Suprapubic skin (tissue), 4 donors: Measurements from ENCODE around the gene SEMA3C. TPM values are rescaled to one million over a fixed set of nuclear protein-coding genes. Genes with fewer than 3 reads are reported as not detected.

Experiments used
- DNase-seq, 2 donors: peaks; one replicate each; pipeline ENCODE4 v3.0.0-alpha.2; 2019; ENCODE audit warnings: low spot score in 2 of 2
- H3K27ac ChIP-seq: fragments of 200-600 bp; sonication (generic); one replicate; pipeline ENCODE4 v1.5.1; 2019
- H3K27me3 ChIP-seq: fragments of 200-600 bp; sonication (generic); one replicate; pipeline ENCODE4 v1.5.1; 2019
- H3K36me3 ChIP-seq: fragments of 200-600 bp; sonication (generic); one replicate; pipeline ENCODE4 v1.5.1; 2019
- H3K4me1 ChIP-seq: fragments of 200-600 bp; sonication (generic); one replicate; pipeline ENCODE4 v1.5.1; 2019
- H3K4me3 ChIP-seq: fragments of 200-600 bp; sonication (generic); one replicate; pipeline ENCODE4 v1.5.1; 2019; ENCODE audit warnings: mild to moderate bottlenecking
- H3K9me3 ChIP-seq: fragments of 200-600 bp; sonication (generic); one replicate; pipeline ENCODE4 v1.5.1; 2019
- EP300 ChIP-seq: sonication (generic); formaldehyde crosslinking; IDR thresholded peaks from one replicate; pipeline ENCODE4 v1.6.1; 2017; ENCODE audit warnings: antibody characterized with exemption
- POLR2A ChIP-seq, 2 donors: fragments of 450-650 bp; IDR thresholded peaks; one replicate each; pipeline ENCODE4 v1.6.1; 2017; ENCODE audit warnings: antibody characterized with exemption in 2 of 2, mild to moderate bottlenecking in 2 of 2, moderate library complexity in 2 of 2
- POLR2AphosphoS5 ChIP-seq, 3 donors: sonication (generic); formaldehyde crosslinking; IDR thresholded peaks; one replicate each; pipeline ENCODE4 v1.6.1; 2017; ENCODE audit warnings: antibody characterized with exemption in 3 of 3
- WGBS: methylation state at CpG from one replicate; pipeline ENCODE4 v1.1.5; 2018; 5-methylcytosine and 5-hydroxymethylcytosine counted together
- total RNA-seq, 4 donors: library from RNA; depleted of rRNA; stranded (reverse); fragments of >200 nt; gene quantifications; one replicate each; pipeline ENCODE4 v1.1.0, GENCODE V29; 2016
- TF ChIP-seq, protein P1 (sequence below), 2 donors: fragments of 200-600 bp in 1 of 2; fragments of 450-650 bp in 1 of 2; sonication (generic) in 1 of 2; IDR thresholded peaks; one replicate each; pipeline ENCODE4 v1.5.1; 2016 to 2019; ENCODE audit warnings: antibody characterized with exemption in 2 of 2, mild to moderate bottlenecking in 1 of 2, moderate library complexity in 1 of 2

The SEMA3C gene
- total RNA-seq, 4 donors from 2014 or later, result 46.0 to 105 (median 76.0) TPM

GRCh38 chr7:80940539-80941207, 21.8 kb upstream of the SEMA3C start:
- Histone ChIP-seq H3K4me3 (no peak overlapping the region), H3K27me3 (no peaks in the 10 kb centered on the region), H3K9me3 (no peaks in the 10 kb centered on the region), H3K27ac (no peak overlapping the region), H3K4me1 (peaks cover 14% of the 10 kb centered on the region), H3K36me3 (no peaks in the 10 kb centered on the region)
- WGBS, result 69% methylated on average over 3 of the region's 3 CpGs
- DNase-seq, result no peak
- no peak for TF ChIP-seq POLR2A (IDR thresholded peaks at IDR 0.05)
- no peak for TF ChIP-seq EP300
- no peak for TF ChIP-seq POLR2AphosphoS5 (IDR thresholded peaks at IDR 0.05)
- TF ChIP-seq, protein P1, sequence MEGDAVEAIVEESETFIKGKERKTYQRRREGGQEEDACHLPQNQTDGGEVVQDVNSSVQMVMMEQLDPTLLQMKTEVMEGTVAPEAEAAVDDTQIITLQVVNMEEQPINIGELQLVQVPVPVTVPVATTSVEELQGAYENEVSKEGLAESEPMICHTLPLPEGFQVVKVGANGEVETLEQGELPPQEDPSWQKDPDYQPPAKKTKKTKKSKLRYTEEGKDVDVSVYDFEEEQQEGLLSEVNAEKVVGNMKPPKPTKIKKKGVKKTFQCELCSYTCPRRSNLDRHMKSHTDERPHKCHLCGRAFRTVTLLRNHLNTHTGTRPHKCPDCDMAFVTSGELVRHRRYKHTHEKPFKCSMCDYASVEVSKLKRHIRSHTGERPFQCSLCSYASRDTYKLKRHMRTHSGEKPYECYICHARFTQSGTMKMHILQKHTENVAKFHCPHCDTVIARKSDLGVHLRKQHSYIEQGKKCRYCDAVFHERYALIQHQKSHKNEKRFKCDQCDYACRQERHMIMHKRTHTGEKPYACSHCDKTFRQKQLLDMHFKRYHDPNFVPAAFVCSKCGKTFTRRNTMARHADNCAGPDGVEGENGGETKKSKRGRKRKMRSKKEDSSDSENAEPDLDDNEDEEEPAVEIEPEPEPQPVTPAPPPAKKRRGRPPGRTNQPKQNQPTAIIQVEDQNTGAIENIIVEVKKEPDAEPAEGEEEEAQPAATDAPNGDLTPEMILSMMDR (IDR thresholded peaks at IDR 0.05), result no peak

GRCh38 chr7:80937336-80937735, 18.5 kb upstream of the SEMA3C start:
- H3K4me1 ChIP-seq, result peaks cover 14% of the 10 kb centered on the region
- TF ChIP-seq POLR2AphosphoS5 (IDR thresholded peaks at IDR 0.05), result no peak
- TF ChIP-seq, protein P1 (IDR thresholded peaks at IDR 0.05), result no peak
- no peak for TF ChIP-seq EP300
- TF ChIP-seq POLR2A (IDR thresholded peaks at IDR 0.05), result no peak
- H3K27ac ChIP-seq, result no peak overlapping the region
- H3K9me3 ChIP-seq, result no peaks in the 10 kb centered on the region
- no peak for DNase-seq
- no peak overlapping the region for H3K4me3 ChIP-seq
- 87% methylated on average over 3 of the region's 3 CpGs for WGBS
- H3K27me3 ChIP-seq, result no peaks in the 10 kb centered on the region
- no peaks in the 10 kb centered on the region for H3K36me3 ChIP-seq

- DNase-seq, result no peak
- Histone ChIP-seq H3K9me3 (no peaks in the 10 kb centered on the region), H3K4me1 (peaks cover 3% of the 10 kb centered on the region), H3K36me3 (no peaks in the 10 kb centered on the region), H3K4me3 (no peak overlapping the region), H3K27me3 (no peaks in the 10 kb centered on the region), H3K27ac (no peak overlapping the region)
- TF ChIP-seq POLR2A (IDR thresholded peaks at IDR 0.05) (no peak), EP300 (no peak), POLR2AphosphoS5 (IDR thresholded peaks at IDR 0.05) (no peak)
- TF ChIP-seq, protein P1 (IDR thresholded peaks at IDR 0.05), result no peak
- 89% methylated on average over 5 of the region's 5 CpGs for WGBS
These were observed 17.3 kb upstream of the SEMA3C start for GRCh38 chr7:80935991-80936780.

DNA sequence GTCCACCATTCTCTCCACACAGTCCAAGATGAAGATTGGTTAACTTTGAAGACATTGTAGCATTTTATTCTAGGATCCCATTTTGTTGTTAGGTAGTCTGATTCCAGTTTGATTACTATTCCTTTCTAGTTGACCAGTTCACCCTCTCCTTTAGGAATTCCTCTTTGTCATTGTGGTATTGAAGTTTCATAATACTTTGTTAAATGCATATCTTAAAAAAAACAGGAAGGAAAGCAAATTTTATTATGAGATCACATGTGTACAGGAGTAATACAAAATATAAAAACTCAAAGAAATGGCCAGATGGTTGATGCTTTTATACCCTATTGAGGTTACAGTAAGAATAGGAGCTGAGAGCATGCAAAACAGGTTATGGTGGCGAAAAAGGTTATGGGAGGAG, 15.5 kb upstream of the SEMA3C start:
- TF ChIP-seq, protein P1 (IDR thresholded peaks at IDR 0.05), result no peak
- TF ChIP-seq POLR2AphosphoS5 (IDR thresholded peaks at IDR 0.05) (no peak), EP300 (no peak), POLR2A (IDR thresholded peaks at IDR 0.05) (no peak)

GRCh38 chr7:80932536-80932935, 13.7 kb upstream of the SEMA3C start:
- no peak overlapping the region for H3K4me3 ChIP-seq
- DNase-seq, result no peak
- no peaks in the 10 kb centered on the region for H3K4me1 ChIP-seq
- H3K27me3 ChIP-seq, result no peaks in the 10 kb centered on the region
- no peaks in the 10 kb centered on the region for H3K36me3 ChIP-seq
- H3K9me3 ChIP-seq, result no peaks in the 10 kb centered on the region
- no peak overlapping the region for H3K27ac ChIP-seq
- no peak for TF ChIP-seq POLR2A (IDR thresholded peaks at IDR 0.05)
- TF ChIP-seq EP300, result no peak
- TF ChIP-seq, protein P1 (IDR thresholded peaks at IDR 0.05), result no peak
- no peak for TF ChIP-seq POLR2AphosphoS5 (IDR thresholded peaks at IDR 0.05)

More for the DNA sequence above, 15.5 kb upstream of the SEMA3C start:
- 88% methylated on average over 1 of the region's 1 CpG for WGBS
- no peak overlapping the region for H3K4me3 ChIP-seq
- H3K9me3 ChIP-seq, result no peaks in the 10 kb centered on the region
- H3K4me1 ChIP-seq, result no peaks in the 10 kb centered on the region
- no peaks in the 10 kb centered on the region for H3K27me3 ChIP-seq
- H3K36me3 ChIP-seq, result no peaks in the 10 kb centered on the region
- DNase-seq, result no peak
- H3K27ac ChIP-seq, result no peak overlapping the region
